Mesendoderm (in vitro differentiated cells): ENCODE measurements around the gene ECPAS.
A peak's percentile ranks its signal among the peaks of the same experiment; 100 is the strongest.

Experiments used
- DNase-seq: peaks from one replicate; pipeline ENCODE4 v3.0.0; 2013
- H2AK5ac ChIP-seq: 2 replicates; pipeline ENCODE4 v1.6.1; 2013; ENCODE audit warnings: low read length, inconsistent platforms
- H2BK120ac ChIP-seq: 2 replicates; pipeline ENCODE4 v1.6.1; 2013; ENCODE audit warnings: low read depth, mild to moderate bottlenecking, low read length, moderate library complexity, mixed read lengths
- H2BK15ac ChIP-seq: replicated peaks from 2 replicates; pipeline ENCODE4 v1.6.1; 2013; ENCODE audit warnings: low read depth, mild to moderate bottlenecking, moderate library complexity
- H2BK5ac ChIP-seq: 2 replicates; pipeline ENCODE4 v1.6.1; 2013; ENCODE audit warnings: low read length, inconsistent platforms
- H3K18ac ChIP-seq: 2 replicates; pipeline ENCODE4 v1.6.1; 2013; ENCODE audit warnings: mild to moderate bottlenecking, low read length, mixed read lengths
- H3K23ac ChIP-seq: one replicate; pipeline ENCODE4 v1.6.1; 2013; ENCODE audit warnings: low read length
- H3K27ac ChIP-seq: 2 replicates; pipeline ENCODE4 v1.5.1; 2013; ENCODE audit warnings: low read depth, mild to moderate bottlenecking, inconsistent platforms, low read length, moderate library complexity
- H3K27me3 ChIP-seq: 2 replicates; pipeline ENCODE4 v1.6.1; 2013; ENCODE audit warnings: low read length, control low read depth, mild to moderate bottlenecking, inconsistent platforms; ENCODE audit not compliant: insufficient read depth, poor library complexity
- H3K36me3 ChIP-seq: 2 replicates; pipeline ENCODE4 v1.6.1; 2013; ENCODE audit warnings: low read length, inconsistent platforms; ENCODE audit not compliant: control insufficient read depth, insufficient read depth
- H3K4ac ChIP-seq: one replicate; pipeline ENCODE4 v1.6.1; 2013; ENCODE audit warnings: low read depth, mild to moderate bottlenecking, low read length, moderate library complexity
- H3K4me1 ChIP-seq: 2 replicates; pipeline ENCODE4 v1.6.1; 2013; ENCODE audit warnings: low read depth, low read length, inconsistent platforms; ENCODE audit not compliant: control insufficient read depth
- H3K4me2 ChIP-seq: 2 replicates; pipeline ENCODE4 v1.6.1; 2013; ENCODE audit warnings: low read length
- H3K4me3 ChIP-seq: 2 replicates; pipeline ENCODE4 v1.5.1; 2013; ENCODE audit warnings: mild to moderate bottlenecking, low read length
- H3K56ac ChIP-seq: one replicate; pipeline ENCODE4 v1.6.1; 2013; ENCODE audit warnings: low read length
- H3K79me1 ChIP-seq: 2 replicates; pipeline ENCODE4 v1.6.1; 2013; ENCODE audit warnings: low read length, inconsistent platforms
- H3K79me2 ChIP-seq: 2 replicates; pipeline ENCODE4 v1.6.1; 2013; ENCODE audit warnings: mild to moderate bottlenecking, low read length; ENCODE audit not compliant: control insufficient read depth, insufficient read depth
- H3K9ac ChIP-seq: 2 replicates; pipeline ENCODE4 v1.6.1; 2013; ENCODE audit warnings: low read length, inconsistent platforms
- H4K5ac ChIP-seq: one replicate; pipeline ENCODE4 v1.6.1; 2013; ENCODE audit warnings: low read length
- H4K8ac ChIP-seq: one replicate; pipeline ENCODE4 v1.6.1; 2013; ENCODE audit warnings: low read depth, mild to moderate bottlenecking, control low read depth, low read length, moderate library complexity
- WGBS: extraction: QIAGEN DNeasy Blood & Tissue Kit; methylation state at CpG from one replicate; pipeline ENCODE4 v1.1.7; 2013; ENCODE audit warnings: low lambda C conversion rate, missing lambda C conversion rate; ENCODE audit not compliant: insufficient coverage; ENCODE audit errors: extremely low coverage; 5-methylcytosine and 5-hydroxymethylcytosine counted together

The ECPAS gene

DNA sequence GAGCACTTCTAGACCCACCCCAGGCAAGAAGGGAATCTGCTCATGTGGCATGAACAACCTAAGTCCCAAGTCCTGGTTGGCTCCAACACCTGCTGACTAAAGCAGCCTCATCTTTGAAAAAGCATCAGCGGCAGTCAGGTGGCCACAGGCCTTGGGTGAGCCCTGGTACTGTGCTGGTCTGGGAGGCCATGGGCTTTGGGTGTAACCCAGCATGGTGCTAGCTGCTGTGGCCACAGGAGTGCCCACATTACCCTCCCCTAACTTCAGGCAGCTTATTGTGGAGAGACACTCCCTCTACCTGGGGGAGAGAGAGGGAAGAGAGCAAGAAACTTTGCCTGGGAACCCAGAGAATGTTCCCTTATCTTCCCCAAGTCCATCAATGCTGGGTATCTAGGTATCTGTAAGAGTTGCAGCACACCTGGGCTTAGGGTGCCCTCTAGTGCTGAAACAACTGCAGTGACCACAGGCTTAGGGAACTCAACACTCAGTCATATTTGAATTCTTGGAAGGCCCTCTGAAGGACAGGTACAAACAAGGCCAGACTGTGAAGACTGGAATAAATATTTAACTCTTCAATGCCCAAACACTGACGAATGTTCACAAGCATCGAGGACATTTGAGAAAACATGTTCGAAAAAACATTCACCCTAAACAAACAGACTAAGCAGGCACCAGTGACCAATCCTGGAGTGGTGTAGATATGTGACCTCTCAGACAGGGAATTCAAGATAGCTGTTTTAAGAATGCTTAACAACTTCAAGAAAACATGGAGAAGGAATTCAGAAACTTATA lies 84.2 kb downstream of the ECPAS start:
- H3K79me1 ChIP-seq: peaks cover 3% of the 10 kb centered on the region
- H3K23ac ChIP-seq: no peak overlapping the region
- no peak overlapping the region for H3K27ac ChIP-seq
- no peaks in the 10 kb centered on the region for H3K27me3 ChIP-seq
- no peak overlapping the region for H3K56ac ChIP-seq
- H3K4me2 ChIP-seq: no peak overlapping the region
- peak; percentile 80 for DNase-seq
- no peak overlapping the region for H2AK5ac ChIP-seq
- H4K8ac ChIP-seq: no peak overlapping the region
- no peak overlapping the region for H3K18ac ChIP-seq
- H2BK5ac ChIP-seq: no peak overlapping the region
- no peak overlapping the region for H3K4ac ChIP-seq
- no peaks in the 10 kb centered on the region for H3K4me1 ChIP-seq
- no peak overlapping the region for H4K5ac ChIP-seq
- H3K9ac ChIP-seq: no peak overlapping the region
- peaks cover 2% of the 10 kb centered on the region for H3K36me3 ChIP-seq
- no peak overlapping the region for H2BK120ac ChIP-seq
- no CpG with 5 or more reads among the region's 4 CpGs for WGBS
- H3K4me3 ChIP-seq: no peak overlapping the region
- no peak overlapping the region for H2BK15ac ChIP-seq
- no peaks in the 10 kb centered on the region for H3K79me2 ChIP-seq

DNA sequence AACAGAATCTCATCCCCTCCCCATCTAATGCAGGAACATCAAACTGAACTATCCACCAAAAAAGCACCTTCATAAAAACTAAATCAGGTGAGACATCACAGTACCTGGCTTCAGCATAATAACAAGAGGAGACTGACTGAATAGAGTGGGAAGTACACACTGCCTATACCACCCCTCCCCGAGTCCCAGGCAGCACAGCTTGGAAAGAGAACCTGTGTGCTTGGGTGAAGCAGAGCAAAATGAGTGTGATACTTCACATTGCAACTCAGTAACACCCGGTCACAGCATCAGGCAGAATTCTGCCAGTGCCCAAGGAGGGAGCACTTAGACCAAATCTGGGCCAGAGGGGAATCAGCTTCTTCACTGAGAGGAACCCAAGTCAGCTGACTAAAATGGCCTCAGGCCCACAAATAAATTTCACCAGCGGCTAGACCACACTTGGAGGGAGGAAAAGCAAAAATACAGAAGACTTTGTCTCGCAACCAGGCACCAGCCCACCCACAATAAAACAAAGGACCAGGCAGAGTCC lies 84.9 kb downstream of the ECPAS start:
- H3K27me3 ChIP-seq: no peaks in the 10 kb centered on the region
- no peak for DNase-seq
- H3K4me2 ChIP-seq: no peak overlapping the region
- no peak overlapping the region for H2BK120ac ChIP-seq
- H2BK5ac ChIP-seq: no peak overlapping the region
- H2BK15ac ChIP-seq: no peak overlapping the region
- H3K4me1 ChIP-seq: no peaks in the 10 kb centered on the region
- WGBS: no CpG with 5 or more reads among the region's 4 CpGs
- H3K9ac ChIP-seq: no peak overlapping the region
- H3K79me2 ChIP-seq: no peaks in the 10 kb centered on the region
- H3K56ac ChIP-seq: no peak overlapping the region
- H3K18ac ChIP-seq: no peak overlapping the region
- peaks cover under 1% of the 10 kb centered on the region for H3K36me3 ChIP-seq
- H3K4me3 ChIP-seq: no peak overlapping the region
- H3K4ac ChIP-seq: no peak overlapping the region
- no peak overlapping the region for H2AK5ac ChIP-seq
- no peak overlapping the region for H4K5ac ChIP-seq
- no peak overlapping the region for H3K23ac ChIP-seq
- no peak overlapping the region for H4K8ac ChIP-seq
- peaks cover 3% of the 10 kb centered on the region for H3K79me1 ChIP-seq
- H3K27ac ChIP-seq: no peak overlapping the region

DNA sequence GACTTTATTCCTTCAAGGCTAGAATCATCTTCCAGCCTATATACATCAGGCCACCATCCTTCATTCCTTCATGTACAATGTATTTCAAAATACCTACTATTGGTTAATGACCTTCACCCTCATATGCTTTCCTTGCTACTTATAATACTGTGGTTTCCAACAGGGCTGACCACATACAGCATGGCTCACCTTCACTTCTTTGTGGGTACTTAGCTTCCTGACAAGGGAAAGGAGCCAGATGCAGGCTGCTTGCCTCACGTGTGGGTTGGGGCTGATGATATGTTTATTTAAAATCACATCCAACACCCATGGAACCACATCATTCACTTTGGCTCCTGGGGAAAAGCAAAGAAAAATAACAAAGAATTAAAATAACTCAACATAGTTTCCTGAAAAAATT lies 90.2 kb downstream of the ECPAS start:
- no peak overlapping the region for H3K9ac ChIP-seq
- no peak overlapping the region for H3K56ac ChIP-seq
- no peaks in the 10 kb centered on the region for H3K4me1 ChIP-seq
- no peak overlapping the region for H4K8ac ChIP-seq
- H2BK5ac ChIP-seq: no peak overlapping the region
- no peak for DNase-seq
- H3K27me3 ChIP-seq: no peaks in the 10 kb centered on the region
- H3K18ac ChIP-seq: no peak overlapping the region
- H3K79me2 ChIP-seq: no peaks in the 10 kb centered on the region
- no peak overlapping the region for H2AK5ac ChIP-seq
- peaks cover 7% of the 10 kb centered on the region for H3K36me3 ChIP-seq
- H3K4me2 ChIP-seq: no peak overlapping the region
- no peak overlapping the region for H3K4me3 ChIP-seq
- H2BK15ac ChIP-seq: no peak overlapping the region
- WGBS: no CpG with 5 or more reads among the region's 1 CpG
- no peak overlapping the region for H3K27ac ChIP-seq
- H4K5ac ChIP-seq: no peak overlapping the region
- no peaks in the 10 kb centered on the region for H3K79me1 ChIP-seq
- H2BK120ac ChIP-seq: no peak overlapping the region
- H3K23ac ChIP-seq: no peak overlapping the region
- H3K4ac ChIP-seq: no peak overlapping the region

DNA sequence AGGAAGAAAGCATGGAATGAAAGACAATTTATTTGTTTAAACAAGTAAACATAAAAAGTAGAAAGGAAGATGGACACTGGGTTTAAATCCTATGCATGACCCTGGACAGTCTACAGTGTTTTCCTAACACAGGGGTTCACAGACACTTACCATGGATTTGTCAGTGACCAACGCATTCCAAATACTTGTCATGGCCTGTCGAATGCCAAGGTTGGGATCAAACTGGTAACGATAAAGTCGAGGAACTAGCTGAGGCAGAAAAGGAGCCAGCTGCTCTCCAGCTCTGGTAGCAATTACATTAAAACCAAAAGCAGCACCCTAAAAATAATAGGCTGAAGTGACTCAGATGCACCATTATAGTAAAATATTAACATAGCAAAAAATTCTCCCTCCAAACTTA lies 94.8 kb downstream of the ECPAS start:
- Histone ChIP-seq H3K79me2 (no peaks in the 10 kb centered on the region), H3K4me3 (no peak overlapping the region), H3K9ac (no peak overlapping the region), H2BK120ac (no peak overlapping the region), H3K4me1 (no peaks in the 10 kb centered on the region), H4K8ac (no peak overlapping the region), H3K56ac (no peak overlapping the region), H3K79me1 (no peaks in the 10 kb centered on the region), H3K4me2 (no peak overlapping the region), H4K5ac (no peak overlapping the region), H2BK5ac (no peak overlapping the region), H3K23ac (no peak overlapping the region), H2AK5ac (no peak overlapping the region), H3K27me3 (no peaks in the 10 kb centered on the region), H3K36me3 (peaks cover 11% of the 10 kb centered on the region), H3K27ac (no peak overlapping the region), H3K4ac (no peak overlapping the region), H2BK15ac (no peak overlapping the region), H3K18ac (no peak overlapping the region)
- no CpG with 5 or more reads among the region's 4 CpGs for WGBS
- no peak for DNase-seq

DNA sequence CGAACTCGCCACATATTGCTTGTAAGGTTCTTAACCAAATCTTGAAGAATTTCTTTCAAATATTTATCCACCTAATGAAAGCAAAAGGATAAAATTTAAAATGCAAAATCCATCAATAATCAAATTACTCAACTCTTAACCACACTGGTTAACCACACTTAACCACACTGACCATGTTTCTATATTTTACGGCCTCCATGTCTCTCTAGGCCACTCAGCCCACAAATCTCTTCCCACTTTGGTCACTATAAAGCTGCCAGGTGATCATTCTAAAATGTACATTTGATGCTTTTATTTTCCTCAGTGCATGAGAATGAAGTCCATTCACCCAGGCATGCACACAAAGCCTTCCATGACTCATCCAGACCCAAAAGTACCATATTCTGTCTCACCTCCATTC lies 97.8 kb downstream of the ECPAS start:
- Histone ChIP-seq H3K9ac (no peak overlapping the region), H3K36me3 (peaks cover 10% of the 10 kb centered on the region), H3K79me1 (no peaks in the 10 kb centered on the region)

DNA sequence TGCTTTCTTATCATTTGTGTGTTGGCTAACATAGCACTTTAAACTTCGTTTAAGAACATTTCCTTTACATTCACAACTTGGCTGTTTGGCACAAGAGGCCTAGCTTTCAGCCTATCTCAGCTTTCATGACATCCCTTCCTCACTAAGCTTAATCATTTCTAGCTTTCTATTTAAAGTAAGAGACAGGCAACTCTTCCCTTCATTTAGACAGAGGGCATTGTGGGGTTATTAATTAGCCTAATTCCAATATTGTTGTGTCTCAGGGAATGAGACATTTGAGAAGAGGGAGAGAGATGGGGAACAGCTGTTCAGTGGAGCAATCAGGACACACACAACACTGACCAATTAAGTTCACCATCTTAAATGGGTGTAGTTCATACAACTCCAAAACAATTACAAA lies 103.2 kb downstream of the ECPAS start:
- Histone ChIP-seq H3K4me1 (no peaks in the 10 kb centered on the region), H2BK15ac (no peak overlapping the region), H2BK120ac (no peak overlapping the region), H4K8ac (no peak overlapping the region), H3K18ac (no peak overlapping the region), H2BK5ac (no peak overlapping the region), H3K56ac (no peak overlapping the region), H3K79me2 (no peaks in the 10 kb centered on the region), H3K36me3 (peaks cover 5% of the 10 kb centered on the region), H3K4me2 (no peak overlapping the region), H3K27me3 (no peaks in the 10 kb centered on the region), H3K23ac (no peak overlapping the region), H3K9ac (no peak overlapping the region), H2AK5ac (no peak overlapping the region), H3K4ac (no peak overlapping the region), H3K4me3 (no peak overlapping the region), H3K27ac (no peak overlapping the region), H4K5ac (no peak overlapping the region), H3K79me1 (no peaks in the 10 kb centered on the region)
- no peak for DNase-seq
- WGBS: no CpG with 5 or more reads among the region's 1 CpG

More for the DNA sequence above, 97.8 kb downstream of the ECPAS start:
- H3K27me3 ChIP-seq: no peaks in the 10 kb centered on the region
- no peak overlapping the region for H3K4me2 ChIP-seq
- H4K5ac ChIP-seq: no peak overlapping the region
- H3K4ac ChIP-seq: no peak overlapping the region
- no CpG with 5 or more reads among the region's 3 CpGs for WGBS
- H3K56ac ChIP-seq: no peak overlapping the region
- H3K18ac ChIP-seq: no peak overlapping the region
- H3K27ac ChIP-seq: no peak overlapping the region
- no peak overlapping the region for H2BK5ac ChIP-seq
- no peaks in the 10 kb centered on the region for H3K4me1 ChIP-seq
- H3K4me3 ChIP-seq: no peak overlapping the region
- H3K79me2 ChIP-seq: no peaks in the 10 kb centered on the region
- H2BK15ac ChIP-seq: no peak overlapping the region
- no peak overlapping the region for H3K23ac ChIP-seq
- H4K8ac ChIP-seq: no peak overlapping the region
- H2AK5ac ChIP-seq: no peak overlapping the region
- no peak overlapping the region for H2BK120ac ChIP-seq
- DNase-seq: no peak
